Ishikawa (cell line): ENCODE data around the gene PIEZO2.

Experiments used
- CEBPB ChIP-seq: IDR thresholded peaks from 2 replicates; pipeline ENCODE4 v1.6.1; 2012
- CREB1 ChIP-seq: IDR thresholded peaks from 2 replicates; pipeline ENCODE4 v1.6.1; 2012; ENCODE audit warnings: low read depth
- EGR1 ChIP-seq: IDR thresholded peaks from 2 replicates; pipeline ENCODE4 v1.6.1; 2012
- EP300 ChIP-seq: IDR thresholded peaks from 2 replicates; pipeline ENCODE4 v1.6.1; 2012; ENCODE audit warnings: borderline replicate concordance
- FOXM1 ChIP-seq: IDR thresholded peaks from 2 replicates; pipeline ENCODE4 v1.6.1; 2012; ENCODE audit warnings: low read depth, borderline replicate concordance
- NFIC ChIP-seq: IDR thresholded peaks from 2 replicates; pipeline ENCODE4 v1.6.1; 2012
- RAD21 ChIP-seq: IDR thresholded peaks from 2 replicates; pipeline ENCODE4 v1.6.1; 2012; ENCODE audit warnings: low read depth
- TCF12 ChIP-seq: IDR thresholded peaks from 2 replicates; pipeline ENCODE4 v1.6.1; 2012; ENCODE audit warnings: low read depth
- TEAD4 ChIP-seq: IDR thresholded peaks from 2 replicates; pipeline ENCODE4 v1.6.1; 2012
- YY1 ChIP-seq: IDR thresholded peaks from 2 replicates; pipeline ENCODE4 v1.6.1; 2012; ENCODE audit warnings: low read depth
- TF ChIP-seq, protein P1 (sequence below): IDR thresholded peaks from 2 replicates; pipeline ENCODE4 v1.6.1; 2012; ENCODE audit warnings: low read depth, mild to moderate bottlenecking
- TF ChIP-seq, protein P2 (sequence below): IDR thresholded peaks from 2 replicates; pipeline ENCODE4 v1.6.1; 2012
- TF ChIP-seq, protein P3 (sequence below): IDR thresholded peaks from 2 replicates; pipeline ENCODE4 v1.6.1; 2012

DNA sequence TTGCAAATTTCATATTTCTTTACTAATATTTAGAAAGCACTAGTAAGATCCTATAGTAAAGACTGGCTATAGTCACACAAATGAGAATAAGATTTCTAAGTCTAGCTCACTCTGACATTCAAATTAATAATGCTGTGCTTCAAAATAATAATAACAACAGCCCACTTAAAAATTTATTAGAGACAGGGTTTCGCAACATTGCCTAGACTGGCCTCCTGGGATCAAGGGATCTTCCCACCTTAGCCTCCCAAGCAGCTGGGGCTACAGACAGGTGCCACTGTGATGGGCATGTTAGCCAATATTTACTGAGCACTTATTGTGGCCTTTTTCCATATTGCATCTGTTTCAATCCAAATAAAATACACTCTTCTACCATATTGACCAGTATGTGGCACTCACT lies 96.1 kb downstream of the PIEZO2 start:
- TF ChIP-seq EP300 (no peak), CEBPB (no peak), FOXM1 (no peak), RAD21 (no peak), CREB1 (no peak), TEAD4 (no peak), NFIC (no peak), YY1 (no peak), EGR1 (no peak), TCF12 (no peak)
- TF ChIP-seq, protein P1, sequence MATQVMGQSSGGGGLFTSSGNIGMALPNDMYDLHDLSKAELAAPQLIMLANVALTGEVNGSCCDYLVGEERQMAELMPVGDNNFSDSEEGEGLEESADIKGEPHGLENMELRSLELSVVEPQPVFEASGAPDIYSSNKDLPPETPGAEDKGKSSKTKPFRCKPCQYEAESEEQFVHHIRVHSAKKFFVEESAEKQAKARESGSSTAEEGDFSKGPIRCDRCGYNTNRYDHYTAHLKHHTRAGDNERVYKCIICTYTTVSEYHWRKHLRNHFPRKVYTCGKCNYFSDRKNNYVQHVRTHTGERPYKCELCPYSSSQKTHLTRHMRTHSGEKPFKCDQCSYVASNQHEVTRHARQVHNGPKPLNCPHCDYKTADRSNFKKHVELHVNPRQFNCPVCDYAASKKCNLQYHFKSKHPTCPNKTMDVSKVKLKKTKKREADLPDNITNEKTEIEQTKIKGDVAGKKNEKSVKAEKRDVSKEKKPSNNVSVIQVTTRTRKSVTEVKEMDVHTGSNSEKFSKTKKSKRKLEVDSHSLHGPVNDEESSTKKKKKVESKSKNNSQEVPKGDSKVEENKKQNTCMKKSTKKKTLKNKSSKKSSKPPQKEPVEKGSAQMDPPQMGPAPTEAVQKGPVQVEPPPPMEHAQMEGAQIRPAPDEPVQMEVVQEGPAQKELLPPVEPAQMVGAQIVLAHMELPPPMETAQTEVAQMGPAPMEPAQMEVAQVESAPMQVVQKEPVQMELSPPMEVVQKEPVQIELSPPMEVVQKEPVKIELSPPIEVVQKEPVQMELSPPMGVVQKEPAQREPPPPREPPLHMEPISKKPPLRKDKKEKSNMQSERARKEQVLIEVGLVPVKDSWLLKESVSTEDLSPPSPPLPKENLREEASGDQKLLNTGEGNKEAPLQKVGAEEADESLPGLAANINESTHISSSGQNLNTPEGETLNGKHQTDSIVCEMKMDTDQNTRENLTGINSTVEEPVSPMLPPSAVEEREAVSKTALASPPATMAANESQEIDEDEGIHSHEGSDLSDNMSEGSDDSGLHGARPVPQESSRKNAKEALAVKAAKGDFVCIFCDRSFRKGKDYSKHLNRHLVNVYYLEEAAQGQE: no peak
- TF ChIP-seq, protein P2, sequence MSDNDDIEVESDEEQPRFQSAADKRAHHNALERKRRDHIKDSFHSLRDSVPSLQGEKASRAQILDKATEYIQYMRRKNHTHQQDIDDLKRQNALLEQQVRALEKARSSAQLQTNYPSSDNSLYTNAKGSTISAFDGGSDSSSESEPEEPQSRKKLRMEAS: no peak
- TF ChIP-seq, protein P3, sequence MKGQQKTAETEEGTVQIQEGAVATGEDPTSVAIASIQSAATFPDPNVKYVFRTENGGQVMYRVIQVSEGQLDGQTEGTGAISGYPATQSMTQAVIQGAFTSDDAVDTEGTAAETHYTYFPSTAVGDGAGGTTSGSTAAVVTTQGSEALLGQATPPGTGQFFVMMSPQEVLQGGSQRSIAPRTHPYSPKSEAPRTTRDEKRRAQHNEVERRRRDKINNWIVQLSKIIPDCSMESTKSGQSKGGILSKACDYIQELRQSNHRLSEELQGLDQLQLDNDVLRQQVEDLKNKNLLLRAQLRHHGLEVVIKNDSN: no peak
